ENCODE results near the gene ITSN2.

ITSN2 gene

DNA sequence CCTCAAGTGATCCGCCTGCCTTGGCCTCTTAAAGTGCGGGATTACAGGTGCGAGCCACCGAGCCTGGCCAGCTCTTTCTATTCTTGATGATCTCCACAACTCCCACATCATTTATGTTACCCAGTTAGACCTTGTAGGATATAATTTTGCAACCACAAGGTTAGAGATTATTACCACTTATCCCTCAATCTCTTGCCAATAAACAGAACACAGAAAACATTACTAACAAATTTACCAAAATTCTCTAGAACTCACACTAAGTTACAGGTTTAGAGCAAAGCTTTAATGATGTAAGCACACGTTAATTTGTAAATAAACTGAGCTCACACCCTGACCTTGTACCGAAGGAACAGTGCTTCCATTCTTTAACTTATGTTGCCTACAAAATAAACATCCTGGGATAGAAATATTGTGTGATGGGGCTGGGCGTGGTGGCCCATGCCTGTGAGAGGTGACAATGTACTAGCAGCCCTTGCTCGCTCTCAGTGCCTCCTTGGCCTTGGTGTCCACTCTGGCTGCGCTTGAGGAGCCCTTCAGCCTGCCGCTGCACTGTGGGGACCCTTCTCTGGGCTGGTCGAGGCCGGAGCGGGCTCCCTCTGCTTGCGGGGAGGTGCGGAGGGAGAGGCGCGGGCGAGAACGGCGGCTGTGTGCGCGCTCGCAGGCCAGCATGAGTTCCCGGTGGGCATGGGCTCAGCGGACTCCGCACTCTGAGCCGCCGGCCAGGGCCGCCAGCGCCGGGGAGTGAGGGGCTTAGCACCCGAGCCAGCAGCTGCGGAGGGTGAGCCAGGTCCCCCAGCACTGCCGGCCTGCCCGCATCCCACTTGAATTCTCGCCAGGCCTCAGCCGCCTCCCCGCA lies 42.1 kb upstream of the ITSN2 start:
- TF ChIP-seq, protein P1, sequence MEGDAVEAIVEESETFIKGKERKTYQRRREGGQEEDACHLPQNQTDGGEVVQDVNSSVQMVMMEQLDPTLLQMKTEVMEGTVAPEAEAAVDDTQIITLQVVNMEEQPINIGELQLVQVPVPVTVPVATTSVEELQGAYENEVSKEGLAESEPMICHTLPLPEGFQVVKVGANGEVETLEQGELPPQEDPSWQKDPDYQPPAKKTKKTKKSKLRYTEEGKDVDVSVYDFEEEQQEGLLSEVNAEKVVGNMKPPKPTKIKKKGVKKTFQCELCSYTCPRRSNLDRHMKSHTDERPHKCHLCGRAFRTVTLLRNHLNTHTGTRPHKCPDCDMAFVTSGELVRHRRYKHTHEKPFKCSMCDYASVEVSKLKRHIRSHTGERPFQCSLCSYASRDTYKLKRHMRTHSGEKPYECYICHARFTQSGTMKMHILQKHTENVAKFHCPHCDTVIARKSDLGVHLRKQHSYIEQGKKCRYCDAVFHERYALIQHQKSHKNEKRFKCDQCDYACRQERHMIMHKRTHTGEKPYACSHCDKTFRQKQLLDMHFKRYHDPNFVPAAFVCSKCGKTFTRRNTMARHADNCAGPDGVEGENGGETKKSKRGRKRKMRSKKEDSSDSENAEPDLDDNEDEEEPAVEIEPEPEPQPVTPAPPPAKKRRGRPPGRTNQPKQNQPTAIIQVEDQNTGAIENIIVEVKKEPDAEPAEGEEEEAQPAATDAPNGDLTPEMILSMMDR (IDR thresholded peaks at IDR 0.05; ENCODE audit: low read depth, low read length) = no peak
- peak overlapping the region; percentile 28 to 30 for H3K4me3 ChIP-seq (replicated peaks in 1 of 2; ENCODE audit: low read depth in 2 of 2, low read length in 2 of 2)
- DNase-seq (ENCODE audit: low read depth in 2 of 2) = no peak

DNA sequence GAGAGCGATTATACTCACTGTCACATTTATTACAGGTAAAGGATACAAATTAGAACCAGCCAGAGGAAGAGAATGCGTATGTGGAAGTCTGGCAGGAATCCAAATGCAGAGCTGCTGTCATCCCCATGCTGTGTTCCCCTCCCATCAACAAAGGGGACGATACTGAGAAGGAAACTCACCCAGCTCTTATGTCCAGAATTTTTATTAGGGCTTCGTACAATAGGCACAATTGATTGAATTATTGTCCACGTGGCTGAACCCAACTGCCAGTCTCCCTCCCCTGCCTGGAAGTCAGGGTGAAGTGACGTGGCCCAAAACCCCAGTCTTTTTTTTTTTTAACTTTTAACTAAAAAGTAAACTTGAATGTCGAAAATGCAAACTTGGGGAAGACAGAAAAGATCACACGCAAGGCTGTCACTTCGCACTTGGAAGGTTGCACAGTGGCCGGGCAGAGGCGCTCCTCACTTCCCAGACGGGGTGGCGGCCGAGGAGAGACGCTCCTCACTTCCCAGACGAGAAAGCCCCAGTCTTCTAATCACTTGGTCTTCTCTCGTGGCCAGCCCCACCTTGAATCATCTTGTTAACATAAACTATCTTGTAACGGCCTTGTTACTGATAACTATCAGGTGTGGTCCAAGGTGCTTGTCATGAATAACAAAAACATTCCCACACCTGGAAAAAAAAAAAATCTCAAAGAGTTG lies 40.0 kb upstream of the ITSN2 start:
- H3K4me3 ChIP-seq (replicated peaks in 1 of 2; ENCODE audit: low read depth in 2 of 2, low read length in 2 of 2) = no peak overlapping the region
- no peak for DNase-seq (ENCODE audit: low read depth in 2 of 2)
- TF ChIP-seq, protein P1 (IDR thresholded peaks at IDR 0.05; ENCODE audit: low read depth, low read length) = no peak

- DNase-seq (ENCODE audit: low read depth in 2 of 2) = no peak
- TF ChIP-seq, protein P1 (IDR thresholded peaks at IDR 0.05; ENCODE audit: low read depth, low read length) = no peak
- H3K4me3 ChIP-seq (replicated peaks in 1 of 2; ENCODE audit: low read depth in 2 of 2, low read length in 2 of 2) = no peak overlapping the region
Measured at GRCh38 chr2:24399434-24400206, 39.3 kb upstream of the ITSN2 start.

DNA sequence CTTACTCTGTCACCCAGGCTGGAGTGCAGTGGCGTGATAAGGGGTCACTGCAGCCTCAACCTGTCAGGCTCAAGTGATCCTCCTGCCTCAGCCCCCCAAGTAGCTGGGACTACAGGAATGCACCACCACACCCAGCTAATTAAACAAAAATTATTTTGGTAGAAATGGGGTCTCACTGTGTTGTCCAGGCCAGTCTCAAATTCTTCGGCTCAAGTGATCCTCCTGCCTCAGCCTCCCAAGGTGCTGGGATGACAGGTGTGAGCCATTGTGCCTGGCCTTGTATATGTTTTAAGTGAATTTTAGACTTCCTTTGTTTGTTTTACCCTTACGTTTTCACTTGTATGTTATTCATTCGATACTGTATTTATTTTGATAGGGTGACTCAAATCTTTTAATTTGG lies 34.7 kb upstream of the ITSN2 start:
- no peak overlapping the region for H3K4me3 ChIP-seq (replicated peaks in 1 of 2; ENCODE audit: low read depth in 2 of 2, low read length in 2 of 2)
- no peak for DNase-seq (ENCODE audit: low read depth in 2 of 2)
- TF ChIP-seq, protein P1 (IDR thresholded peaks at IDR 0.05; ENCODE audit: low read depth, low read length) = no peak

GRCh38 chr2:24392542-24393059 lies 32.3 kb upstream of the ITSN2 start:
- no peak overlapping the region for H3K4me3 ChIP-seq (replicated peaks in 1 of 2; ENCODE audit: low read depth in 2 of 2, low read length in 2 of 2)
- TF ChIP-seq, protein P1 (IDR thresholded peaks at IDR 0.05; ENCODE audit: low read depth, low read length) = no peak
- no peak for DNase-seq (ENCODE audit: low read depth in 2 of 2)

DNA sequence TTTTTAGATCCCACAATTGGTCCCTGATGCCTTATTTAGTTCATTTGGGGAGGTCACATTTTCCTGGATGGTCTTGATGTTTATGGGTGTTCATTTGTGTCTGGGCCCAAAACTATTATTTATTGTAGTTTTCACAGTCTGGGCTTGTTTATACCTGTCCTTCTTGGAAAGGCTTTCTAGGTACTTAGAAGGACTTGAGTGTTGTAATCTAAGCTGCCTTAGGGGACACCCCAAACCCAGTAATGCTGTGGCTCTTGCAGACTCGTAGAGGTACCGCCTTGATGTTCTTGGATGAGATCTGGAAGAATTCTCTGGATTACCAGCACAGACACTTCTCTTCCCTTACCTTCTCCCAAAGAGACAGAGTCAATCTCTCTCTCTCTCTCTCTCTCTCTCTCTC lies 25.0 kb upstream of the ITSN2 start:
- TF ChIP-seq, protein P1 (IDR thresholded peaks at IDR 0.05; ENCODE audit: low read depth, low read length) = no peak
- no peak overlapping the region for H3K4me3 ChIP-seq (replicated peaks in 1 of 2; ENCODE audit: low read depth in 2 of 2, low read length in 2 of 2)
- DNase-seq (ENCODE audit: low read depth in 2 of 2) = no peak
